AG04449 (cell line): ENCODE results near the gene BANF2.

Experiments used
- CTCF ChIA-PET: fragments of 350-600 bp; formaldehyde crosslinking; extraction: SDS; loops from one replicate; lab custom pipeline; 2021; ENCODE audit warnings: antibody characterized with exemption; lab: Yijun Ruan, JAX
- POLR2A ChIA-PET: fragments of 400-600, 350-600 bp; formaldehyde crosslinking; extraction: SDS; loops from one replicate; lab custom pipeline; 2020; ENCODE audit warnings: antibody characterized with exemption, inconsistent platforms; lab: Yijun Ruan, JAX
- DNase-seq: peaks from one replicate; pipeline ENCODE4 v3.0.0-alpha.2; 2010; ENCODE audit warnings: low read depth, low spot score
- H3K4me3 ChIP-seq: 2 replicates; pipeline ENCODE4 v1.5.1; 2011; ENCODE audit warnings: low read depth, mild to moderate bottlenecking, control low read depth, low read length
- TF ChIP-seq, protein P1 (sequence below): IDR thresholded peaks from one replicate; pipeline ENCODE4 v1.5.1; 2011; ENCODE audit warnings: mild to moderate bottlenecking, moderate library complexity, low read length, control low read depth, inconsistent platforms; ENCODE audit not compliant: insufficient read depth; ENCODE audit errors: missing control alignments

Gene BANF2

DNA sequence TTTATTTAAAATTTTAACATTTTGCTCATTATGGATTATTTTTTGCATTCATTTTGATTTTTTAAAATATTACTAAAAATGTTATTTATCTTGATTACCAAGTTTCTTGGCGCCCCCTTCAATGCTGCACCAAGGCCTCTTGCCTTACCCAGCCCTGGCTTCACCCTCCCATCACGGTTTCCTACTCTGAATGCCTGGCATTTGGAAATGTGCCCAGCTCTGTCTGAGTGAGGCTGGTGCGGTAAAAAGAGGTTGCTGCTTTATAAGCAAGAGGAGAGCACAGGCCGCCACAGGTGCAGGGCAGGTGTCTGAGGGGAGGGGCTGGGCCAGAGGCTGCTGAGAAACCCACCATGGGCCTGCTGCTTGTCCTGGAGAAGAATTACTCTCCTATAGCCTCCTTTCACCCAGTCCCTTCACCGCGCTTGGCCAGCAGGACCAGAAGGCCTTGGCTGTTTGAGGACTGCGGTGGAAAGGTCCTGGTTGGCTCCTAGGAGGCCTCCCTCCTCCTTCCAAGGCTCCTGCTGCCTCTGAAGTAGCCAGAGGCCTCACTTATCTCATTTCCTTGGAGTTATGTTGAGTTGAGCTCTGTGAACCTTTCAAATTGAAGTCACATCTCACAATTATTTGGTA is 62.6 kb downstream of the BANF2 start:
- POLR2A ChIA-PET, result no interaction called here
- TF ChIP-seq, protein P1, sequence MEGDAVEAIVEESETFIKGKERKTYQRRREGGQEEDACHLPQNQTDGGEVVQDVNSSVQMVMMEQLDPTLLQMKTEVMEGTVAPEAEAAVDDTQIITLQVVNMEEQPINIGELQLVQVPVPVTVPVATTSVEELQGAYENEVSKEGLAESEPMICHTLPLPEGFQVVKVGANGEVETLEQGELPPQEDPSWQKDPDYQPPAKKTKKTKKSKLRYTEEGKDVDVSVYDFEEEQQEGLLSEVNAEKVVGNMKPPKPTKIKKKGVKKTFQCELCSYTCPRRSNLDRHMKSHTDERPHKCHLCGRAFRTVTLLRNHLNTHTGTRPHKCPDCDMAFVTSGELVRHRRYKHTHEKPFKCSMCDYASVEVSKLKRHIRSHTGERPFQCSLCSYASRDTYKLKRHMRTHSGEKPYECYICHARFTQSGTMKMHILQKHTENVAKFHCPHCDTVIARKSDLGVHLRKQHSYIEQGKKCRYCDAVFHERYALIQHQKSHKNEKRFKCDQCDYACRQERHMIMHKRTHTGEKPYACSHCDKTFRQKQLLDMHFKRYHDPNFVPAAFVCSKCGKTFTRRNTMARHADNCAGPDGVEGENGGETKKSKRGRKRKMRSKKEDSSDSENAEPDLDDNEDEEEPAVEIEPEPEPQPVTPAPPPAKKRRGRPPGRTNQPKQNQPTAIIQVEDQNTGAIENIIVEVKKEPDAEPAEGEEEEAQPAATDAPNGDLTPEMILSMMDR, result no peak
- DNase-seq, result no peak
- no peak overlapping the region for H3K4me3 ChIP-seq
- CTCF ChIA-PET, result no interaction called here

DNA sequence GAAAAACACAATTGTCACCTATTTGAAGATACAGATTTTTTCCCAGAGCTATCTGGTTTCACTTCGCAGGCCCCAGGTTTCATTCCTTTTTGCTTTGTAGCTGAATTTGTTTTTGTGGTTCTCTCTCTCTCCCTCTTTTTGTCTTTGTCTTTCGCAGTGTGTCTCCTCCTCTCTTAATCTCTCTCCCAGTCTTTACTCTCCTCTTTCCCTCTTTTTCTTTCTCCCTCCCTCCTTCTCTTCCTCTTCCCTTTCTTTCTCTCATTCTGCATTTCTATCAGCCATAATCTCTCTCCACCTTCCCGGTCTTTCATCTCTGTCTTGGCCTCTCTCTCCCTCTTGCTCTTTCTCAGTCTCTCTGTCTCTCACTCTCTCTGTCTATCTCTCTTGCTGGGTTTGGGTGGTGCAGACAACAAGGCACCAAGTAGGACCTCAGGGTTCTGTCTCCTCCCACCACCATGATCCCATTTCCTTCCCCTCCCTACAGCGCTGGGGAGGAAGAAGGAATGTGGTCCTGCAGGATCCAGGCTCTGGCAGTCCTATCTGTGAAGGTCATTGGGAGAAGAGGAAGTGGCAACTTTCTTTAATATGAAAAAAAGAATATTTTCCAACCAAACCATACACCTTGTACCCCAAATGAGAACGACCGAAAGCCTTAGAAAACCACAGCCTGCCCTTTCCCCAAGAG is 63.2 kb downstream of the BANF2 start:
- TF ChIP-seq, protein P1, result no peak
- ChIA-PET POLR2A (no interaction called here), CTCF (no interaction called here)
- DNase-seq, result no peak
- H3K4me3 ChIP-seq, result no peak overlapping the region

DNA sequence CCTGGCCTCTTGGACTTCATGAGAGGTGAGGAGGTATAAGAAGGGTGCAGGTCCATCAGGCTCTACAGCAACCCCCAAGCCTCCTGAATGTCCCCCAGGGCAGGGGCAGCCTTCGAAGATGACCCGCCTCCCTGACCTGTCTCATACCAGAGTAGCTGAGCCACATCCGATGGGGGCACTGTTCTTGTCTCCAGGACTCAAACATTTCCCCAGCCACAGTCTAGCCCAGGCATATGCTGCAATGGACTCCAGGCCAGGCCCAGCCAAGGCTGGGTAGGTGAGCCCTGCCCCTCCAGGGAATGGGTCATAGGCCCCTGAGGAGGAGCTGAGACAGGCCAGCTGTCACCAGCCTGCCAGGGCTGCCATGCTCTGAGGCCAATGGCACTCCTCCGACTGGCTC is 65.3 kb downstream of the BANF2 start:
- POLR2A ChIA-PET, result no interaction called here
- DNase-seq, result no peak
- no peak overlapping the region for H3K4me3 ChIP-seq
- CTCF ChIA-PET, result no interaction called here
- TF ChIP-seq, protein P1, result no peak

DNA sequence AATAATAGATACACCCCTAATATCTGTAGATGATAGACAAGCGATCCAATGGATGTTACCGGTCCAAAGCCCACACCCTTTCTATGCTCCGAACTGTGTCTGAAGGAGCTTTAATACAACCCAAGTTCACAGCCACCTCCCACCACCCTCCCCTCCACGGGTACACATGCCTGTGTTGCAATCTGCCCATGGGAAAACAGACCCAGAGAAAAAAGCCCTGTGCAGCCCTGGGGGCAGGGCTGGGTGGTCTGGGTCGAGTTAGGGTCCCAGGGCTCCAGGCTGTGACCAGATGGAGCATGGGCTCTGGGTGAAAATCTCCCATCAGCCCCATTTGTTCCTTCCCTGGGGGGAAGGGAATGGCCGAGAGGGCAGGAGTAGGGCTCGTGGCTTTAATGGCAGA is 65.8 kb downstream of the BANF2 start:
- DNase-seq, result no peak
- ChIA-PET CTCF (no interaction called here), POLR2A (no interaction called here)
- TF ChIP-seq, protein P1, result no peak
- no peak overlapping the region for H3K4me3 ChIP-seq

DNA sequence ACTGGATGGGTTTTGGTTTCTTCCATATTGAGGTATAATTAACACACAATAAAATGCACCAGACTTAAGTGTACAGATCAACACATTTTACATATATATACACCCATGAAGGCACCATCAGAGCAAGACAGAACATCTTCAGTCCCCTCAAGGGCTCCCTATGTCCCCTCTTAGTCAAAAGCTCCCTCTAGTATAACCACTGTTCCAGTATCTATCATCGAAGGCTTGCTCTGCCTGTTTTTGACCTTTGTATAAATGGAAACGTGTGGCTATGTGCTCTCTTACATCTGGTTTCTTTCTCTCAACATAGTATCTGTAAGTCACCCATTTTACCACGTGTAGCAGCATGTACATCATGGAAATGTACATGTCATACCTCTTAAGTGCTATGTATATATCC is 66.5 kb downstream of the BANF2 start:
- no peak overlapping the region for H3K4me3 ChIP-seq
- TF ChIP-seq, protein P1, result no peak
- no peak for DNase-seq
- CTCF ChIA-PET, result interaction anchor here (0.8 kb wide), 1 partner anchor 16 kb away, joined by 3 read pairs; no protein-coding TSS in a partner anchor
- POLR2A ChIA-PET, result interaction anchor here (0.8 kb wide), 1 partner anchor 23 kb away, joined by 3 read pairs; no protein-coding TSS in a partner anchor

DNA sequence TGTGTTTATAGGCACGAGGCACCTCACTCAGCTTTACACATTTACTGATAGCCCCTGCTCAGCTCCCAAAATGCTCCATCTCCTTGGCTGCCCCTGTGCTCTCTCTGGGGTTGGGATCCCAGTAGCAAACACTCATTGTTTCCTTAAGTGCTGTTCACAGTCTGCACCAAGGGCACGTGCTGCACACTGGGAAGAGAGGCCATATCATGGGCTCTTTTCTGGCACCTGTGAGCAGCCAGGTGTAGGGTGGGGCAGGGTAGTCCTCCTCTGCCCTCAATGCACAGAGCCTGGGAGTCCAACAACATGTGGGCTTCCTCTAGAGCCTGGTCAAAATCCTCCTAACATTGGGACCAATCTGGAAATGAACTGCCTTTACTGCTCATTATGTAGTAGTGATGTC is 67.9 kb downstream of the BANF2 start:
- ChIA-PET CTCF (interaction anchor here (1.4 kb wide), 1 partner anchor 130 kb away, joined by 3 read pairs; no protein-coding TSS in a partner anchor), POLR2A (no interaction called here)
- no peak overlapping the region for H3K4me3 ChIP-seq
- TF ChIP-seq, protein P1, result no peak
- DNase-seq, result no peak
